NCI-H2107 (cell line): ENCODE measurements around the gene LPCAT3.
A peak's percentile ranks its signal among the peaks of the same experiment; 100 is the strongest.
"Not testable (repeated sequence)": the region's sequence is repeated elsewhere in the genome, so short reads cannot be mapped to it uniquely, and the experiment has no call there.

Experiments used
- DNase-seq: peaks from one replicate; lab custom pipeline; 2025; lab: John Stamatoyannopoulos, UW

The LPCAT3 gene

GRCh38 chr12:7035463-7035862 is 17.2 kb upstream of the LPCAT3 start:
- DNase-seq = no peak

GRCh38 chr12:7034464-7034863 is 16.2 kb upstream of the LPCAT3 start:
- DNase-seq = no peak

DNA sequence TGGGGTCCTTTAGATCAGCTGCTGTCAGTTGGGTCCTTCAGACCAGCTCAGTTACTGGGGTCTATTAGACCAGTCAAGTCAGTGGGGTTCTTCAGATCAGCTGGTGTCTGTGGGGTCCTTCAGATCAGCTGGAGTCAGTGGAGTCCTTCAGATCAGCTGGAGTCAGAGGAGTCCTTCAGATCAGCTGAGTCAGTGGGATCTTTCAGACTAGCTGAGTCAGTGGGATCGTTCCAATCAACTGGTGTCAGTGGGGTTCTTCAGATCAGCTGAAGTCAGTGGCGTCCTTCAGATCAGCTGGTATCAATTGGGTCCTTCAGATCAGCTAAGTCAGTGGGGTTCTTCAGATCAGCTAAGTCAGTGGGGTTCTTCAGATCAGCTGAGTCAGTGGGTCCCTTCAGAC is 14.7 kb upstream of the LPCAT3 start:
- no peak for DNase-seq

DNA sequence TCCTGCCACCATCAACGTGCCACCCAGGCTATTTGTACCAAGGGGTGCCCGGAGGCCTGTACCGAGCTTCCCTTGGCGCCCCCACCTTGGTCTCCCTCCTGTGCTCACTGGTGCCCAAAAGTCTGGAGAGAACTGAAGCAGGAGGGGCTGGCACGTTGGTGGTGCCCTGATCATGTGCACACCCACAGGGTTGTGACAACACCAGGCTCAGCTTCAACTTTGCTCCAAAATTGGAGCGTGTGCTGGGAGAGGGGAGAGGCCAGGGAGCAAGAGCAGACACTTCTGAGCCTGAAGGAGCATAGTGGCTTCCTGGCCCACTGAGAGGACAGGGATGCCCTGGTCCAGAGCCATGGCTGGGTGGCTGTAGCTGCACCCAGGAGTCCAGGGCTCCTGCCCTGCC is 13.0 kb upstream of the LPCAT3 start:
- DNase-seq = no peak

GRCh38 chr12:7026854-7027253 is 8.6 kb upstream of the LPCAT3 start:
- DNase-seq = no peak

DNA sequence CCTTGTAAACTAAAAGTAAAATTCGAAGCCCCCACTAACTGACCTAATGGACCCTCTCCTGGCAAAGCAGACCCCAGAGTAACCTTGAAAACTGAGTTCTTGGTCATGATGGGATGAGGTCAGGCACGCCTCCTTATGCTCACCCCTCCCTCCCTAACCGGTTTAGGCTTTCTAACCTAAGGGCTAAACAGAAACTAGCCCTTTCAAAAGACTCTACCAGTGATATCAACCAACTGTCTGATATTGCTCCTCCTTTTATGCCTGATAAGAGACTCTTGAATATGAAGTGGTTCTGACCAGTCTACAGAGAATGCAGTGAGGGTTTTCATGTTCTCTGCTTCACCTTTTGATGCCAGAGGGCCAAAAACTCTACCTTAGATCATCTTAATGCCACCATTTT is 4.8 kb upstream of the LPCAT3 start:
- no peak for DNase-seq

- DNase-seq = no peak
These were observed 3.7 kb upstream of the LPCAT3 start for GRCh38 chr12:7021956-7022355.

DNA sequence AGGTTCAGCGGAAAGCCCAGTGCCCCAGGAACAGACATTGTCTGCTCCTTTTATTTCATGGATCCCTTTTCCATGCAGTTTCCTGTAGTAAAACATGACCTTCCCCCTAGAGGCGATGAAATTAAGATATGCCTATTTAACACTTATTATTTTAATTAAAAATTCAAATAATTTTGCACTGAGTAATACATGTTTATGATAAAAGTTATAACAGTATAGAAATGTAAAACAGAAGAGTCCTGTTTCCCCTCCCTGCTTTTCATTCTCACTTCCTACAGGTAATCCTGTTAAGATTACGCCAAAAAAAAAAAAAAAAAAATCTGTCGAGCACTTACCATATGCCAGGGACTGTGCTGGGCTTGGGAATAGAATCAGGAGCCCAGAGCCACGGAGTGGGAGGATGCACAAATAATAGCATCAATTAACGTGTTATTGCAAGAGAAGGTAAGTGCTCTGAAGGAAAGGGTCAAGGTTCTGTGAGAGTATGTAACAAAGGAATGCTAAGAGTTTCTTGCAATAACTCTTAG is 830 bp upstream of the LPCAT3 start:
- no peak for DNase-seq

DNA sequence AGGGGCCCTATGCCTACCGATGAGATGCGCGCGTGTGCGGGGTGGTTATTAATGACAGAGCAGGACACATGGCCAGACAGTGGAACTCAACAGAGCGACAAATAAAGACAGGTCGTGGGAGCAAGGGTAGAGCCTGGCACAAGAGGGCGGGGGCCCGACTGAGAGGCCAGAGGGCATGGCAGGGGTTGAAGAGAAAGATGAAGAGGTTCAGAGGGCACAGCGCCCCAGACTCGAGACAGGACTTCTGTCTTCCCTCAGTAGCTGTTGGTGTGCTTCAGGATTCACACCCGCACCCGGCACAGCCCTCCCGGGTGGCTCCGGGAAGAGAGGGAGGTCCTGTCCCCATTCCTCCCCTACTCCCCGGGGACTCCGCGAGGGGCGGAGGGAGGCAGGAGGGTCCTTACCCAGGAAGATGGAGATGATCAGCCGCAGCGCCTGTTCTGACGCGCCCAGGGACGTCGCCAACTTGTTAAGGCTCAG is 366 bp downstream of the LPCAT3 start:
- peak; percentile 77 for DNase-seq

- DNase-seq = no peak
These were observed 1.2 kb downstream of the LPCAT3 start for GRCh38 chr12:7016958-7017571.

- DNase-seq = no peak
These were observed 2.5 kb downstream of the LPCAT3 start for GRCh38 chr12:7015555-7016370.

- DNase-seq = no peak
These were observed 5.2 kb downstream of the LPCAT3 start for GRCh38 chr12:7013101-7013500.

DNA sequence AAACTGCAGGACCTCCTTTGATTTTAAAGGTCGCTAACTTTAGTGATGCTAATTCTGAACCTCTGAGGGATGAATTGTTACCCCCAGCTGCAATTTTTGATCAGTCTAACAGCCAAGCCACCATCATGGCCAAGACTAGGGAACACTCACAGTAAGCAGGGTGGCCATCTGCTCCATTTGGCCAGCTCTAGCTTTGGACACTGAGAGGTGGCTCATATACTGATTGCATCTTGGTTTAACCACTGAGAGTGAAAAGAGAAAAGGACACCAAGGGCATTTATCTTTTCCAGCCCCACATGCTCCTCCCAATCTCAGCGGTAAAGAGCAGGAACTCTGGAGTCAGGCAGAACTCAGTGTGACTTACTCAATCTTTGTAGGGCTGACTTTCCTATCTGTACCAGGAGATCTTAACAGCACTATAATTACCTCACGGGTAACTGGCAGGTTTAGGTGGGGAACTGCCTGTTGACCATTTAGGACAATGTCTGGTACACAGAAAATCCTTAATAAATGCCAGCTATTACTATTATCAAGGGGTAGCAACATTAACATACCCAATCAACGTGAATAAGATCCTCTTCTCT is 6.2 kb downstream of the LPCAT3 start:
- DNase-seq = no peak

DNA sequence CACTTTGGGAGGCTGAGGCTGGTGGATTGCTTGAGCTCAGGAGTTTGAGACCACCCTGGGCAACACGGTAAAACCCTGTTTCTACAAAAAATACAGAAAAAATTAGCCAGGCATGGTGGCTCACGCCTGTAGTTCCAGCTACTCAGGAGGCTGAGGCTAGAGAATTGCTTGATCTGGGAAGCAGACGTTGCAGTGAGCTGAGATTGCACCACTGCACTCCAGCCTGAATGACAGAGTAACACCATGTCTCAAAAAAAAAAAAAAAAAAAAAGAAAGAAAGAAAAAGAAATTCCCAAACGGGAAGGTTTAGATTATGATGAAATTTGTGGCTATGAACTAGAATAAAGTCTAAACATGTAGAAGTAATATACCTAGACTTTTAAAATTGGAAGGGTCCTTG is 6.9 kb downstream of the LPCAT3 start:
- DNase-seq = not testable (repeated sequence)

- DNase-seq = no peak
These were observed 8.8 kb downstream of the LPCAT3 start for GRCh38 chr12:7009512-7009911.

GRCh38 chr12:7008864-7009263 is 9.4 kb downstream of the LPCAT3 start:
- DNase-seq = no peak

DNA sequence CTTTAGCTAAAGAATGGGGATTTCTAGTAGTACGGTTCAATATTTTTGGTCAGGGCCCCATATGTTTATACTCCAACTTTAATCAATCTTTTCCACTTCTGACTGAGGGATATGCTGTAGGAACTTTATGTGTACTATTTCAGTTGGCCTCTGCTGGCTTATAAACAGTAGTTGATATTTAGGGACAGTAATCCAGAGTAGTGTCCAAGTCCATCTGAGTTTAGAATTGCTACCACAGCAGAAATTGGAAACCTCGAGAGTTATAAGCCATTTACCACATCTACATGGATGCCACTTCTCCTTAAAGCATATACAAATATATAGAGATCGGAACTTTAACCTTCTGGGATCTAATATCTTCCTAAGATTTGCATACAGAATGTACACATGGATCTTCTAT is 11.6 kb downstream of the LPCAT3 start:
- no peak for DNase-seq

- DNase-seq = no peak
These were observed 13.0 kb downstream of the LPCAT3 start for GRCh38 chr12:7005311-7005710.

GRCh38 chr12:7004840-7005239 is 13.4 kb downstream of the LPCAT3 start:
- no peak for DNase-seq

DNA sequence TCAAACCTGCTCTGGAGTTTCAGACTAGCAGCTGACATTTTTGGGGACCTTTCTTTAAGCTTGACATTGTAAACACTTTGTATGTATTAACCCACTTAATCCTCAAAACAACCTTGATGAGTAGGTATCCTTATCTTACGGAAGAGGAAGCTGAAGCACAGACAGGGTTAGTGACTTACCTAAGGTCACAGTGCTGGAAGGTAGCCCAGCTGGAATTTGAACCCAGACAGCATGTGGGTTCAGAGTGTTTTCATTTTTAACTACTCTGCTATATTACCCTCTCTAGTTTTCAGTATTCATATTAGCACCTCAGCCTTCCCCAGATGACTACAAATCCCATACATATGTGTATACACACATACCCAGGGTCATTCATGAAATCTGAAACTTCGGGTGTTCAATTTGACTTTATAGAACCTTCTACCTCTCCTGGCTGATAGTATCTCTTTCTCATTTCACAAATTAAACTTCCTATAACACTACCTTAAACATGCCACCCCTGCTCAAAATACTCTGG is 13.9 kb downstream of the LPCAT3 start:
- DNase-seq = no peak

DNA sequence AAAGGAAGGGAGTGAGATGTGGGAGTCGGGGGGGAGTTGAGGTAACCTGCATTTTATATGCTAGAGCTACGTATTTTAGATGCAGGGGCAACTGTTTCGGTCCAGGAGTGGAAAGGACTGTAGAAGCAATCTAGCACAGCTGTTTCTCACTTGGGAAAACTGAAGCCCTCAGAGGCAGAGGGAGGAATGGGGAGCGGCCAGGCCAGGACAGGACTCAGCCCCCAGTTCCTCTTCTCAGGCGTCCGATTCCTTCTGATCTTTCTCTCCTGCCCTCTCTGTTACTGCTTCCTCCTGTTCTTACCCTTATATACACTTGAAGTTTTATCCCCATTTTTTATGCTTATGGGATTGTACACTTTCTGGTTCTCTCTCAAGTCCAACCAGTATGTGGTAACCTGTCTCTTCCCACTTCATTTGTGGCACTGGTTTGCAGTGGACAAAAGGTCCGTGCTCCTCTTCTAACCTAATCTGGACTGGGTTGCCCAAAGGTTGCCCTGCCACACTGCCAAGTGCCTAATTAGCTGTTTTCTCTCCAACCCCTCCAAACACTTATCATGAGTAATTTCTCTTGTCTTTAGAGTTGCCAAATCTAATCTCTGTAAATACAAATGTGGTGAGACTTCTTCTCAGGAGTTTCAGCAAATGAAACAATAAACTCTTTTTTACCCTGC is 16.2 kb downstream of the LPCAT3 start:
- DNase-seq = no peak
